Measurements from ENCODE around the gene LUC7L.
"Not testable (repeated sequence)": the region's sequence is repeated elsewhere in the genome, so short reads cannot be mapped to it uniquely, and the experiment has no call there.

LUC7L gene

DNA sequence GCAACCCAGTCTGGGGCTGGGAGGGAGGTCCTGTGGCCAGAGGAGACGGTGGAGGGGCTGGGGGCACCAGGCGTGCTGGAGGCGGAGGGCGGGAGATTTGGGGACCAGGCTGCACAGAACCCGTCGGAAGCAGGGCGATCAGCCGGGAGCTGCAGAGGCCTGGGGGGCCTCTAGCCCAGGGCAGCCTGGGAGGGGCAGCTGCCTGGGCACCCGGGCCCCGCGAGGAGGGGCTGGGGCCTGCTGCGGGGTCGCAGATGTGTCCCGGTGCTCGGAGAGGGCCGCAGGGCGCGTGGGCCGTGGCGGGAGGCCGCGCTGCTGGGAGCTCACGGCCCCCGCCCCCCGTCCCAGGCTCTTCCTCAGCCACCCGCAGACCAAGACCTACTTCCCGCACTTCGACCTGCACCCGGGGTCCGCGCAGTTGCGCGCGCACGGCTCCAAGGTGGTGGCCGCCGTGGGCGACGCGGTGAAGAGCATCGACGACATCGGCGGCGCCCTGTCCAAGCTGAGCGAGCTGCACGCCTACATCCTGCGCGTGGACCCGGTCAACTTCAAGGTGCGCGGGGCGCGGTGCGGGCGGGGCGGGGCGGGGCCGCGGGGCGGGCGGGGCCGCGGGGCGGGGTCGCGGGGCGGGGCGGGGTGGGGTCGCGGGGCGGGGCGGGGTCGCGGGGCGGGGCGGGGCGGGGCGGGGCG lies 65.0 kb downstream of the LUC7L start:
- not testable (repeated sequence) for DNase-seq

DNA sequence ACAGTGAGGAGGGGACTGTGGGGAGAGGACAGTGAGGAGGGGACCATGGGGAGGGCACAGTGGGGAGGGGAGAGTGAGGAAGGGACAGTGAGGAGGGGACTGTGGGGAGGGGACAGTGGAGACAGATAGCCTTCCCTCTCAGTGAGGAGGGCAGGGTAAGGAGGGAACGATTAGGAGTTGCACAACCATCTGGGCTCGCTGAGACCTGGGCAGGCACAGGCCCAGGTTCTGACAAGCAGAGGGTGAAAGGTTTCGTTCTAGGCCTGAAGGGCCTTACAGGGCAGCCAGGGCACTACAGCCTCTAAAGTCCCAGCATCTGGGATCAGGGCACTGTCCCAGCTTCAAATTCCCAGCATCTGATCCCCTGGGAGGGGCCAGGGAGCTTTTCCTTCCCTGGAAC lies 65.6 kb downstream of the LUC7L start:
- DNase-seq, result not testable (repeated sequence)

DNA sequence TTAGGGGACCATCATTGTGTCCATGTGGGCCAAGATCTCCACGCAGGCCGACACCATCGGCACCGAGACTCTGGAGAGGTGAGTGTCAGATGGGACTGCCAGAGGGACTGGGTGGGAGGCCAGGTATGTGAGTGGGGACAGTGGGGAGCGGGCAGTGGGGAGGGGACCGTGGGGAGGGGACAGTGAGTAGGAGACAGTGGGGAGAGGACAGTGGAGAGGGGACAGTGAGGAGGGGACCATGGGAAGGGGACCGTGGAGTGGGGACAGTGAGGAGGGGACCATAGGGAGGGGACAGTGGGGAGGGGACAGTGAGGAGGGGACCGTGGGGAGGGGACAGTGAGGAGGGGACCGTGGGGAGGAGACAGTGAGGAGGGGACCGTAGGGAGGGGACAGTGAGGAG lies 66.1 kb downstream of the LUC7L start:
- not testable (repeated sequence) for DNase-seq

DNA sequence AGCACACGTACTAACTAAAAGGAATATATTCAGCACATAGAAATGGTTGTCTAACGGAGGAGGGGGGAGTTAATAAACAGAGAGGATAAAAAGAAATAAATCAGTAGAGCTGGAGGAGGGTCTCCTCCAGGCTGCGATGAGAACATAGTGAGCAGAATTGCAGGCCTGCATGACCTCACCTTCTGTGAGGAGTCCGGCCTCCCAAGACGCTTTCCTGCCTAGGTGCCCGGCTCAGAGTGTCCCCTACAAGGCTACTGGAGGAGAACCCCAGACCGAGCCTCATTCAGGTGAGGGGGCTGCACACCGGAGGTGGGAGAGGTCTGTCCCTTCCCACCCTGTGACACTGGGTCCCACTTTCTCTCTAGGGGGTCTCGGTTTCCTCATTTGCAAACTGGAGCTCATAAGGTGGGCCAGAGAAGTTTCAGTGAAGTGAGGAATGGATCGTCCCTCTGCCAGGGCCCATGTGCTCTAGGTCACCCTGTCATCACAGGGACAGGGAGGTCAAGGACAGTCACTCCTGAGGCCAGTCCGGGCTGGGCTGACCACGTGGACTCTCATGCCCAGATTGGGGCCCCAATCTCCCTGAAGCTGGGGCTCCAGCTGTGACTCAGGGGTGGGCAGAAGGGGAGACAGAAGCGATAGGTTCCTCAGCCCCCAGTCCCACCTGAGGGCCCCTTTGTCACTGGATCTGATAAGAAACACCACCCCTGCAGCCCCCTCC lies 66.8 kb downstream of the LUC7L start:
- no peak for DNase-seq

DNA sequence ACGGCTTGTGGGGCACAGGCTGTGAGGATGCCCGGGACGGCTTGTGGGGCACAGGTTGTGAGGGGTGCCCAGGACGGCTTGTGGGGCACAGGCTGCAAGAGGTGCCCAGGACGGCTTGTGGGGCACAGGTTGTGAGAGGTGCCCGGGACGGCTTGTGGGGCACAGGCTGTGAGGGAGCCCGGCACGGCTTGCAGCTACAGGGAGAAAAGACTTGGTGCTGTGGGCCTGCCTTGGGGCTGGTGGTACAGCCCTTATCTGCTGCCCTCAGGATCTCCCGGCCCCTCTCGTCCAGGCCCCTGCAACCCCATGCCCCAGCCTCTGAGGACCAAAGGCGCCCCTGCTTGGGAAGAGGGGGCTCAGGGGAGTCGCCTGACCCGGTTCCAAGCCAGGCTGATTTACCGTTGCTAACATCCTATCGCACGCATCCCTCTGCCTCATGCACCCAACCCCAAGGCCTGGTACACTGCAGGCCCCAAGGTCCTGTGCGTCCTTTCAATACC lies 68.5 kb downstream of the LUC7L start:
- no peak for DNase-seq

DNA sequence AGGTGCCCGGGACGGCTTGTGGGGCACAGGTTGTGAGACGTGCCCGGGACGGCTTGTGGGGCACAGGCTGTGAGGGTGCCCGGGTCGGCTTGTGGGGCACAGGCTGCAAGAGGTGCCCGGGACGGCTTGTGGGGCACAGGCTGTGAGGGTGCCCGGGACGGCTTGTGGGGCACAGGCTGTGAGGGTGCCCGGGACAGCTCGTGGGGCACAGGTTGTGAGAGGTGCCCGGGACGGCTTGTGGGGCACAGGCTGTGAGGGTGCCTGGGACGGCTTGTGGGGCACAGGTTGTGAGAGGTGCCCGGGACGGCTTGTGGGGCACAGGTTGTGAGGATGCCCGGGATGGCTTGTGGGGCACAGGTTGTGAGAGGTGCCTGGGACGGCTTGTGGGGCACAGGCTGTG lies 69.0 kb downstream of the LUC7L start:
- DNase-seq, result not testable (repeated sequence)

DNA sequence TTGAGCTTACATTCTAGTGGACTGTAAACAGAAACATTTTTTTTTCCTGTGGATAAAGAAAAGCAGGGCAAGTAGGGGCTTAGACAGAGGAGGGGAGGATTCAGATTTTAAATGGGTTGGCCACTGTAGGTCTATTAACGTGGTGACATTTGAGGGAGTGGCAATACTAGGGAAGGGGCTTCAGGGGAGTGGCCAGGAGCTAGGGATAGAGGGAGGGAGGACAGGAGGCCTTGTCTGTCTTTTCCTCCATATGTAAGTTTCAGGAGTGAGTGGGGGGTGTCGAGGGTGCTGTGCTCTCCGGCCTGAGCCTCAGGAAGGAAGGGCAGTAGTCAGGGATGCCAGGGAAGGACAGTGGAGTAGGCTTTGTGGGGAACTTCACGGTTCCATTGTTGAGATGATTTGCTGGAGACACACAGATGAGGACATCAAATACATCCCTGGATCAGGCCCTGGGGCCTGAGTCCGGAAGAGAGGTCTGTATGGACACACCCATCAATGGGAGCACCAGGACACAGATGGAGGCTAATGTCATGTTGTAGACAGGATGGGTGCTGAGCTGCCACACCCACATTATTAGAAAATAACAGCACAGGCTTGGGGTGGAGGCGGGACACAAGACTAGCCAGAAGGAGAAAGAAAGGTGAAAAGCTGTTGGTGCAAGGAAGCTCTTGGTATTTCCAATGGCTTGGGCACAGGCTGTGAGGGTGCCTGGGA lies 70.0 kb downstream of the LUC7L start:
- no peak for DNase-seq

DNA sequence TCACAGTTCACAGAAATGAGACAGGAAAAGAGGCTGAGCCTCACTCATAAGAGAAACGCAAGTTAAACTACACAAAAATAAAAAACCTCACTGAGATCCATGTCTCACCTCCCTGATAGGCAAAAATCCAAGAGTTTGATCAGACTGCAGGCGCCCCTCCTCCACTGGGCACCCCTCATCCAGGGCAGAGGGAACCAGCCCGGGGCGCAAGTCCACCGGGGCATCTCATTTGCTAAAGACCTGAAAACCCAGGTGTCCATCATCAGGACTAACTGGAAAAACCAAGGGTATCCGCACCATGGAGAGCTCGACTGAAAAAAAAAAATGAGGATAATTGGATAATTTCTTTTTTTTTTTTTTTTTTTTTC lies 74.2 kb downstream of the LUC7L start:
- DNase-seq, result no peak

DNA sequence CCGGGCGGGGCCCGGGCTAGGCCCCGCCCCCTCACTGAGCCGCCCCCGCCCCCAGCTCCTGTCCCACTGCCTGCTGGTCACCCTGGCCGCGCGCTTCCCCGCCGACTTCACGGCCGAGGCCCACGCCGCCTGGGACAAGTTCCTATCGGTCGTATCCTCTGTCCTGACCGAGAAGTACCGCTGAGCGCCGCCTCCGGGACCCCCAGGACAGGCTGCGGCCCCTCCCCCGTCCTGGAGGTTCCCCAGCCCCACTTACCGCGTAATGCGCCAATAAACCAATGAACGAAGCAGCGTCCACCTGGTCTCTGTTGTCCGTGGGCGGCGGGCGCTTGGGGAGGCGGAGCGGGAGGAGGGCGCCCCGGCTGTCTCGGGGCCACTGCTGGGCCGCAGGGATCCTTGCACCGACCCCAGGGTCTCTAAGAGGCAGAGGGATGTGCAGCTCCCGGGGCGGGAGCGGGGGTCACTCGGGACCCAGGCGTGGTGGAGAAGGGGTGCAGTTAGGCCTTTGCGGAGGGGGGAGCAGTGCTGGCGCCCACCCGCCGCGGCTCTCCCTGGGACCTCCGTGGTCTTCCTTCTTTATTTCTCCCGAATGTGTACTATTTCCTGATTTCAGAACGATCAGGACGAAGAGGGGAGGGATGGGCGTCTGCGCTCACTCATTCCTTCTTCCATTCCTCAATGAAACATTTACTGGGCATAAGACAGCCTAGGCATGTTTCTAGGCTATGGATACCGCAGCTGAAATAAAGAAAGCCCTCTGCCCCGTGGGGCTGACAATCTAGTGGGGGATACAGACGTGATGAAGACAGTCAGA lies 74.8 kb downstream of the LUC7L start:
- DNase-seq, result no peak

DNA sequence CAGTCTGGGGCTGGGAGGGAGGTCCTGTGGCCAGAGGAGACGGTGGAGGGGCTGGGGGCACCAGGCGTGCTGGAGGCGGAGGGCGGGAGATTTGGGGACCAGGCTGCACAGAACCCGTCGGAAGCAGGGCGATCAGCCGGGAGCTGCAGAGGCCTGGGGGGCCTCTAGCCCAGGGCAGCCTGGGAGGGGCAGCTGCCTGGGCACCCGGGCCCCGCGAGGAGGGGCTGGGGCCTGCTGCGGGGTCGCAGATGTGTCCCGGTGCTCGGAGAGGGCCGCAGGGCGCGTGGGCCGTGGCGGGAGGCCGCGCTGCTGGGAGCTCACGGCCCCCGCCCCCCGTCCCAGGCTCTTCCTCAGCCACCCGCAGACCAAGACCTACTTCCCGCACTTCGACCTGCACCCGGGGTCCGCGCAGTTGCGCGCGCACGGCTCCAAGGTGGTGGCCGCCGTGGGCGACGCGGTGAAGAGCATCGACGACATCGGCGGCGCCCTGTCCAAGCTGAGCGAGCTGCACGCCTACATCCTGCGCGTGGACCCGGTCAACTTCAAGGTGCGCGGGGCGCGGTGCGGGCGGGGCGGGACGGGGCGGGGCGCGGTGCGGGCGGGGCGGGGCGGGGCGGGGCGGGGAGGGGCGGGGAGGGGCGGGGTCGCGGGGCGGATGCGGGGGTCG lies 75.6 kb downstream of the LUC7L start:
- not testable (repeated sequence) for DNase-seq

DNA sequence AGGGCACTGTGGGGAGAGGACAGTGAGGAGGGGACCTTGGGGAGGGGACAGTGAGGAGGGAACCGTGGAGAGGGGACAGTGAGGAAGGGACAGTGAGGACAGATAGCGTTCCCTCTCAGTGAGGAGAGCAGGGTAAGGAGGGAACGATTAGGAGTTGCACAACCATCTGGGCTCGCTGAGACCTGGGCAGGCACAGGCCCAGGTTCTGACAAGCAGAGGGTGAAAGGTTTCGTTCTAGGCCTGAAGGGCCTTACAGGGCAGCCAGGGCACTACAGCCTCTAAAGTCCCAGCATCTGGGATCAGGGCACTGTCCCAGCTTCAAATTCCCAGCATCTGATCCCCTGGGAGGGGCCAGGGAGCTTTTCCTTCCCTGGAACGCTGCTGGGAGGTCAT lies 76.1 kb downstream of the LUC7L start:
- DNase-seq, result not testable (repeated sequence)

DNA sequence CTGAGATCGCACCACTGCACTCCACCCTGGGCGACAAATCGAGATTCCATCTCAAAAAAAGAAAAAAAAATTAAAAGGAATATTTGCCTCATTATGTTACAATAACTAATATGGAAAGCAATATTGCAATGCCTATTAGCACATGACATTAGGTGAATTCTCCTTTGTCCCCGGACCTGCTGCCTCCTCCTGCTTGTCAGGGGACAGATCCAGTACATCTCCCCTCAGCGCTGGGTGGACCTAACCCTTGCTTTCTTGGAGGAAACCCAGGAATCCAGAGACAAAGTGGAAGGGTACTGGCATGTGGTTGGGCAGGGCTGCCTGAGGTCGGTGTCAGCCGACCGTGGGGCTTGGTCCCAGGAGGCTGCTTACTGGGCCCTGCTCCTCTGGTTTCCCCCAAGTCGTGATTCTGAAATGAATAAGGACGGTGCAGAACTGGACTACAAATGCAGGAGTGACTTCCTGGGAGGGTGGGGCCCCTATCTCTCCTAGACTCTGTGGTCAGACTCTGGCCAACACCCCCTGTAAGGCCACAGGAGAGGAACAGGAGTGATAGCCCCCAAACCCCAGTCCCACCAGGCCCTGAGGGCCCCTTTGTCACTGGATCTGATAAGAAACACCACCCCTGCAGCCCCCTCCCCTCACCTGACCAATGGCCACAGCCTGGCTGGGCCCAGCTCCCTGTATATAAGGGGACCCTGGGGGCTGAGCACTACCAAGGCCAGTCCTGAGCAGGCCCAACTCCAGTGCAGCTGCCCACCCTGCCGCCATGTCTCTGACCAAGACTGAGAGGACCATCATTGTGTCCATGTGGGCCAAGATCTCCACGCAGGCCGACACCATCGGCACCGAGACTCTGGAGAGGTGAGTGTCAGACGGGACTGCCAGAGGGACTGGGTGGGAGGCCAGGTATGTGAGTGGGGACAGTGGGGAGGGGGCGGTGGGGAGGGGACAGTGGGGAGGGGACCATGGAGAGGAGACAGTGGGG lies 76.8 kb downstream of the LUC7L start, which contains the start of gene HBZ:
Gene HBZ (plus strand): TSS at position 504 of the 988 bp plus-strand sequence. CDS start 266 bp downstream, at position 770.
- no peak for DNase-seq

DNA sequence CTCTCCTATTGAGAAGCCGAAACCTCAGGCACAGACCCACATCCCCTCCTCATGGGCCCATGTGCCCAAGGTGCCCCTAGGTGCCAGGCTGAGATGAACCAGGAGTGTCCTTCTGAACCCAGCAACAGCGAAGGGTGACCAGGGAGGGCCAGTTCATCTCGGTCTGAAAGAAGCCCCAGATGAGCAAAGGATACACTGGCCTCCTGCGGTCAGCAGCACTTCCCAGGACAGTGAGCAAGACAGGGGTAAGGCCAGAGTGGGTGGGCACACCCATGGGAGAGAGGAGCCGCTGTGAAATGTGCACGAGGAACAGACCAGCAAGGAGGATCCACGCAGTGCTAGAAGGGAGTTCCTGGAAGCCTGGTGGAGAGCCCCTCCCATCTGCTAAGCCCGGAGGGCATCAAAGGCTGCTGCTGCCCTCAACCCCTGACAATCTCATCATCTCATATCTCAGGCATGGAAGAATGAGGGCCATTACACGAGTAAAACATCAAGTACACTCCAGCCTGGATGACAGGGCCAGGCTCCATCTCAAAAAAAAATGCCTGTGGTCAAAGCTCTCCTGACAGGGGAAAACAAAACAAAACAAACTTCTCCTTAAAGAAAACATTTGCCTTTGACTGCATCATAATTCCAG lies 80.1 kb downstream of the LUC7L start:
- no peak for DNase-seq

DNA sequence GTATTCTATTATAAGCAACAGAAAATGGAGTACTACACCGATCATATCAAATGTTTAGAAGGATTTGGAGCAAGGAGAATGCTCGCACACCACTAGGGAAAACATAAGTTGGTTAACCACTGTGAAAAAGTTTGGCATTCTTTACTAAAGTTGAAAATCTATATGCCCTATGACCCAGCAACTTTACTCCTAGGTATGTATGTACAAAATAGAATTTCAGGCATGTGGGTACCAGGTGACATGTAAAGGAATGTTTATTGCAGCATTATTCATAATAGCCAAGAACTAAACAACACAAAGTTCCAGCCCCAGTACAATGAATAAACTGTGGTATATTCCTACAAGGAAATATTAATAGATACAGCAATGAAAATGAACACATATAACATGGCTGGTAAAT lies 82.6 kb downstream of the LUC7L start:
- DNase-seq, result no peak

DNA sequence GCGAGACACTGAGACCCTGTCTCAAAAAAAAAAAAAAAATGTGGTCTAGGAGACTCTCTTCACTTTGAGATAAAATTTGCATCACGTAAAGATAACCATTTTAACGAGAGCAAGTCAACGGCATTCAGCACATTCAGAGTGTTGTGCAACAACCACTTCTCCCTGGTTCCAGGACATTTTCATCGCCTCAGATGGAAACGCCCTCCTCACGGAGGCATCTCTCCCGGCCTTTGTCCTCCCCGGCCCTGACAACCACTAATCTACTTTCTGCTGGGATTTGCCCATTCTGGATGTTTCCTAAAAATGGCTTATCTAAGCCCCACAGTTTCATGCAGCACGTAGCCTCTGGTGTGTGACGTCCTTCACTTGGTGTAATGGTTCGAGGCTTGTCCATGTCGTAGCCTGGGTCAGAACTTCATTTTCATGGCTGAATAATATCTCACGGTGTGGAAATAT lies 84.4 kb downstream of the LUC7L start:
- DNase-seq, result no peak

DNA sequence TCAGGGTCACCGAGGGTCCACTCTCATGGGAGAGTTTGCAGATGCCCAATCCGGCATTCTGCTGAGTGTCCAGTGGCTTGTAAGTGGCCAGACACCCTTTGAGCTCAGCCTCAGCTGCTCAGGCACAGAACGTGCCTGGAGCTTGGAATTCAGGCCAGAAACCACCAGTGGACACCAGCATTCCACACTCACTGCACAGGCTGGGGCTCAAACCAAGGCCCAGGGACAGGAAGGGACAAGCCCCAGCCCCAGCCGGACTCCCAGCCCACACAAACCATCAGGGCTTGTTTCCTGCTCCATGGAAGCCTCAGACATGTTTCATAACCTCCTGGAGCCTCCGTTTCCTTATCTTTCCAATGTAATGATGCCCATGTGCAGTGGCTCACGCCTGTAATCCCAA lies 85.8 kb downstream of the LUC7L start:
- DNase-seq, result no peak

DNA sequence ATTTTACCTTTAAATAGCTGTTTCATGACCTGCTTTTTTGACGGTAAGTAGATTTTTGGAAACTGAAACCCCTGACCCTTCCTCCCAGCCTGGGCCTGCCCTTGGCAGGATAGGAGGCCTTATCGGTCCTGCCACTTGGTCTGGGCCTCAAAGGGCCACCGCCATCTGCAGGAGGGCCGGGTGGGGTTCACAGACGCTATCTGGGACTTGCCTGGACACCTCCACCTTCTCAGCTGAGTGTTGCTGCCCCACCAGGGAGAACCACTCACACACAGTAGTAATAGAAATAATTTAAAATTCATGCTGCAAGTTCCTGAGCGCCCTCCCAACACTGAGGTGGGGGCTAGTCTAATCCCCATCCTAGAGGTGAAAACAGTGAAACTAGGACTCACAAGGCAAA lies 86.2 kb downstream of the LUC7L start:
- no peak for DNase-seq

DNA sequence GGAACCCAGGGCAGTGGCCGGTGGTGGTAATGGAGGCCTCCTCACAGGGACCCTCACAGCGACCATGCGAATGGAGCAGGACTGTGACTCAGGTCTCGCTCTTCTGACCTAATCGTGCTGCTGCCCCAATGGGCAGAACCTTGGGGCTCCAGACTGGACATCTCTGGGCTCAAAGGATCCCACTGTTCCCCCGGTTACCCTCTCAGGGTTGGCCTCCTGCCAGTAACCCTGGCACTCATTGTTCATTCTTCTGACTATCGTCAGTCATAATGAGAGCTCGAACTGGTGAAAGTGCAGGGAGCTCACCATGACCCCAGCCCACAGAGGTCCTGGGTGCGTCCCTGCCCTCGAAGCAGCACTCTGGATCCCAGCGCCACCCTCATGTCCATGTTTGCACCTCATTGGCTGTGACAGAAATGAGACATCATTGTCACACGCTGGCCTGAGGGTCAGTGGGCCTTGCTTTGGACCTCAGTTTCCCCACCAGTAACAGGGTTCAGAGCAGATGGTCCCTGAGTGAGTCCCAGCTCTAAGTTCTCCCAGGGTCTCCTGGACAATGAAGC lies 86.8 kb downstream of the LUC7L start:
- no peak for DNase-seq

DNA sequence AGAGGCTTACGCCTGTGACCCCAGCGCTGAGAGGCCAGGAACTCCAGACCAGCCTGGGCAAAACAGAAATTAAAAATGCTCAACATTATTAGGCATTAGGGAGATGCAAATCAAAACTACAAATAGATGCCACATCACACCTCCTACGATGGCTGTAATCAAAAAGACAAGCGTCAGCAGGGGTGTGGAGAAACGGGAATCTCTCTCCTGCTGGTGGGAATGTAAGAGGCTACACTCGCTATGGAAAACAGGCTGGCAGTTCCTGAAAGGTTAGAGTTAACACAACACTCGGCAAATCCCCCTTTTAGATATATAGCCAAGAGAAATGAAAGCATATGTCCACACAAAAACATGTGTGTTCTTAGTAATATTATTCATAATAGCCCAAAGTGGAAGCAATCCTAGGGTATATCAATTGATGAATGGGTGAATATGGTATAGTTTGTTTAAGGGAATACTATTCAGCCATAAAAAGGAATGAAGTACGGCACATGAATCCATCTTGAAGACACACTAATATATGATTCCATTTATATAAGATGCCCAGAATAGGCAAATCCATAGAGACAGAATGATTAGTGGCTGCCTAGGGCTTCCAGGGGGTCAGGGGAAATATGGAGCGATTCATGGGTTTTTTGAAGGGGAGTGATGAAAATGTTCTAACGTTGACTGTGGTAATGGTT lies 88.9 kb downstream of the LUC7L start:
- no peak for DNase-seq
